Mammary epithelial cell (primary cell): ENCODE results near the gene FRMD7.
A peak's percentile ranks its signal among the peaks of the same experiment; 100 is the strongest.

ENCODE experiments used
- EZH2 ChIP-seq: IDR thresholded peaks from 2 replicates; pipeline ENCODE4 v1.6.1; 2012; ENCODE audit warnings: low read length, inconsistent platforms, borderline replicate concordance
- TF ChIP-seq, protein P1 (sequence below), 2 donors: IDR thresholded peaks in 1 of 2; conservative IDR thresholded peaks in 1 of 2; 2 replicates each; pipeline ENCODE4 v1.5.1; 2011 to 2012; ENCODE audit warnings: inconsistent platforms in 2 of 2, low read length in 2 of 2, mild to moderate bottlenecking in 2 of 2, control low read depth in 1 of 2, low read depth in 1 of 2; ENCODE audit not compliant: insufficient read depth in 1 of 2; ENCODE audit errors: extremely low read depth in 1 of 2

DNA sequence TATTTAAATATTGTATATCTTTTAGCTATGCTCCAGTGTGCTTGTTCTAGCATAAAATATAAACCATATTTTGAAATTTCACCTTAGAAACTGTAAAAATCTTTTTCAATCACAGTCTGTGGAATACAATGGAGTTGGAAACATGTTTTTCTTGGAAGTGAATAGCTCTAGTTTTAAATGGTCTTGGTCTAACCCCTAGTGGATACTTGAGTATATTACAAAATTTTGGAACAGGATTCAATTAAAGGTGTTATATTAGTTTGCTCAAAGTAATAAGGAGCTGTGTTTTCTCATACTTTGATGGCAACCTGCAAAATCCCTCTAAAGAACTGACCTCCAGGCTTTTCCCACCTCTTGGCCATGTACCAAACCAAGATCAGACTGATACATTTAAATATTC is 56.6 kb downstream of the FRMD7 start:
- TF ChIP-seq, protein P1, sequence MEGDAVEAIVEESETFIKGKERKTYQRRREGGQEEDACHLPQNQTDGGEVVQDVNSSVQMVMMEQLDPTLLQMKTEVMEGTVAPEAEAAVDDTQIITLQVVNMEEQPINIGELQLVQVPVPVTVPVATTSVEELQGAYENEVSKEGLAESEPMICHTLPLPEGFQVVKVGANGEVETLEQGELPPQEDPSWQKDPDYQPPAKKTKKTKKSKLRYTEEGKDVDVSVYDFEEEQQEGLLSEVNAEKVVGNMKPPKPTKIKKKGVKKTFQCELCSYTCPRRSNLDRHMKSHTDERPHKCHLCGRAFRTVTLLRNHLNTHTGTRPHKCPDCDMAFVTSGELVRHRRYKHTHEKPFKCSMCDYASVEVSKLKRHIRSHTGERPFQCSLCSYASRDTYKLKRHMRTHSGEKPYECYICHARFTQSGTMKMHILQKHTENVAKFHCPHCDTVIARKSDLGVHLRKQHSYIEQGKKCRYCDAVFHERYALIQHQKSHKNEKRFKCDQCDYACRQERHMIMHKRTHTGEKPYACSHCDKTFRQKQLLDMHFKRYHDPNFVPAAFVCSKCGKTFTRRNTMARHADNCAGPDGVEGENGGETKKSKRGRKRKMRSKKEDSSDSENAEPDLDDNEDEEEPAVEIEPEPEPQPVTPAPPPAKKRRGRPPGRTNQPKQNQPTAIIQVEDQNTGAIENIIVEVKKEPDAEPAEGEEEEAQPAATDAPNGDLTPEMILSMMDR (conservative IDR thresholded peaks at IDR 0.05 in 1 of 2, IDR thresholded peaks at IDR 0.05 in 1 of 2; ENCODE audit: extremely low read depth in 1 of 2, insufficient read depth in 1 of 2, low read depth in 1 of 2, low read length in 2 of 2): peak; percentile 22 to 43
- no peak for TF ChIP-seq EZH2
